Hepatocyte (in vitro differentiated cells): Measurements from ENCODE around the gene C11orf86.

ENCODE experiments used
- CTCF ChIP-seq: fragments of 200-600 bp; sonication (generic); IDR thresholded peaks from 2 replicates; pipeline ENCODE4 v1.5.1; 2016; ENCODE audit warnings: antibody characterized with exemption, mild to moderate bottlenecking; ENCODE audit not compliant: poor library complexity
- EZH2 ChIP-seq: fragments of 200-600 bp; sonication (generic); IDR thresholded peaks from 2 replicates; pipeline ENCODE4 v1.6.1; 2016; ENCODE audit warnings: antibody characterized with exemption, mild to moderate bottlenecking, borderline replicate concordance
- EZH2phosphoT487 ChIP-seq: fragments of 200-600 bp; sonication (generic); IDR thresholded peaks from one replicate; pipeline ENCODE4 v1.6.1; 2018; ENCODE audit warnings: antibody characterized with exemption, mild to moderate bottlenecking, low read depth, moderate library complexity; ENCODE audit not compliant: unreplicated experiment, severe bottlenecking

GRCh38 chr11:66976925-66977324 is 1.8 kb downstream of the C11orf86 start:
- TF ChIP-seq CTCF = no peak
- TF ChIP-seq EZH2 = no peak
- no peak for TF ChIP-seq EZH2phosphoT487
